Subcutaneous abdominal adipose tissue (tissue), 5 donors: ENCODE results near the gene IL1RAPL2.

Experiments
- H3K27ac ChIP-seq: one replicate; pipeline ENCODE4 v1.7.0; 2013; ENCODE audit warnings: low read depth, mild to moderate bottlenecking, inconsistent platforms, low read length, moderate library complexity
- H3K27me3 ChIP-seq, 5 donors: one replicate each; pipeline ENCODE4 v1.7.0; 2013; ENCODE audit warnings: low read length in 5 of 5, inconsistent platforms in 1 of 5; ENCODE audit not compliant: control insufficient read depth in 5 of 5, insufficient read depth in 4 of 5
- H3K36me3 ChIP-seq, 5 donors: one replicate each; pipeline ENCODE4 v1.7.0; 2013; ENCODE audit warnings: low read length in 5 of 5; ENCODE audit not compliant: control insufficient read depth in 5 of 5, insufficient read depth in 5 of 5
- H3K4me1 ChIP-seq, 5 donors: one replicate each; pipeline ENCODE4 v1.7.0; 2013; ENCODE audit warnings: low read length in 5 of 5, mild to moderate bottlenecking in 3 of 5, moderate library complexity in 1 of 5; ENCODE audit not compliant: control insufficient read depth in 5 of 5, insufficient read depth in 5 of 5
- H3K4me3 ChIP-seq, 5 donors: one replicate each; pipeline ENCODE4 v1.7.0; 2013; ENCODE audit warnings: low read length in 5 of 5, low read depth in 1 of 5
- H3K9ac ChIP-seq, 5 donors: one replicate each; pipeline ENCODE4 v1.7.0; 2013; ENCODE audit warnings: low read length in 5 of 5, mild to moderate bottlenecking in 4 of 5, moderate library complexity in 3 of 5
- H3K9me3 ChIP-seq, 5 donors: one replicate each; pipeline ENCODE4 v1.7.0; 2013; ENCODE audit warnings: low read length in 5 of 5; ENCODE audit not compliant: control insufficient read depth in 5 of 5
- donor health status: healthy.
- donor health status: healthy.
- donor health status: healthy.
- donor health status: healthy.
- donor health status: healthy.

Gene IL1RAPL2

GRCh38 chrX:104568304-104568915 is 2.4 kb downstream of the IL1RAPL2 start:
- H3K27me3 ChIP-seq = peaks cover 35 to 58% (median 45%) of the 10 kb centered on the region in 5 donors
- H3K27ac ChIP-seq = no peak overlapping the region
- H3K9ac ChIP-seq = no peak overlapping the region
- no peaks in the 10 kb centered on the region for H3K36me3 ChIP-seq
- no peaks in the 10 kb centered on the region for H3K9me3 ChIP-seq
- H3K4me1 ChIP-seq = peaks cover 0 to 7% (median 3%) of the 10 kb centered on the region in 5 donors
- H3K4me3 ChIP-seq = no peak overlapping the region

GRCh38 chrX:104618106-104618895 is 52.3 kb downstream of the IL1RAPL2 start:
- Histone ChIP-seq H3K4me1 (no peaks in the 10 kb centered on the region), H3K27me3 (peaks cover 0 to 12% (median 9%) of the 10 kb centered on the region in 5 donors), H3K27ac (no peak overlapping the region), H3K9ac (no peak overlapping the region), H3K4me3 (no peak overlapping the region), H3K36me3 (no peaks in the 10 kb centered on the region), H3K9me3 (no peaks in the 10 kb centered on the region)

GRCh38 chrX:104621781-104622180 is 55.8 kb downstream of the IL1RAPL2 start:
- no peaks in the 10 kb centered on the region for H3K36me3 ChIP-seq
- peaks cover 0 to 12% (median 9%) of the 10 kb centered on the region in 5 donors for H3K27me3 ChIP-seq
- no peak overlapping the region for H3K9ac ChIP-seq
- H3K4me3 ChIP-seq = no peak overlapping the region
- H3K27ac ChIP-seq = no peak overlapping the region
- no peaks in the 10 kb centered on the region for H3K4me1 ChIP-seq
- no peaks in the 10 kb centered on the region for H3K9me3 ChIP-seq

GRCh38 chrX:104641176-104641575 is 75.2 kb downstream of the IL1RAPL2 start:
- no peaks in the 10 kb centered on the region for H3K4me1 ChIP-seq
- no peak overlapping the region for H3K9ac ChIP-seq
- H3K27ac ChIP-seq = no peak overlapping the region
- H3K27me3 ChIP-seq = peaks cover 0 to 6% (median 3%) of the 10 kb centered on the region in 5 donors
- peaks cover 0 to 18% (median 10%) of the 10 kb centered on the region in 5 donors for H3K9me3 ChIP-seq
- no peak overlapping the region for H3K4me3 ChIP-seq
- no peaks in the 10 kb centered on the region for H3K36me3 ChIP-seq

GRCh38 chrX:104647084-104647483 is 81.1 kb downstream of the IL1RAPL2 start:
- Histone ChIP-seq H3K4me1 (no peaks in the 10 kb centered on the region), H3K4me3 (no peak overlapping the region), H3K27me3 (peaks cover 0 to 5% (median 3%) of the 10 kb centered on the region in 5 donors), H3K9ac (no peak overlapping the region), H3K27ac (no peak overlapping the region), H3K9me3 (peaks cover 0 to 6% (median 0%) of the 10 kb centered on the region in 5 donors), H3K36me3 (no peaks in the 10 kb centered on the region)

- Histone ChIP-seq H3K4me3 (no peak overlapping the region), H3K27me3 (peaks cover 0 to 6% (median 0%) of the 10 kb centered on the region in 5 donors), H3K4me1 (no peaks in the 10 kb centered on the region), H3K36me3 (no peaks in the 10 kb centered on the region), H3K9me3 (no peaks in the 10 kb centered on the region), H3K9ac (no peak overlapping the region), H3K27ac (no peak overlapping the region)
These were observed 93.2 kb downstream of the IL1RAPL2 start for GRCh38 chrX:104659005-104659744.

- no peak overlapping the region for H3K27ac ChIP-seq
- H3K4me1 ChIP-seq = no peaks in the 10 kb centered on the region
- peaks cover 0 to 7% (median 0%) of the 10 kb centered on the region in 5 donors for H3K27me3 ChIP-seq
- no peaks in the 10 kb centered on the region for H3K36me3 ChIP-seq
- no peak overlapping the region for H3K9ac ChIP-seq
- no peak overlapping the region for H3K4me3 ChIP-seq
- H3K9me3 ChIP-seq = no peaks in the 10 kb centered on the region
These were observed 94.1 kb downstream of the IL1RAPL2 start for GRCh38 chrX:104660092-104660491.

- no peaks in the 10 kb centered on the region for H3K9me3 ChIP-seq
- H3K9ac ChIP-seq = no peak overlapping the region
- H3K4me3 ChIP-seq = no peak overlapping the region
- no peaks in the 10 kb centered on the region for H3K36me3 ChIP-seq
- peaks cover 0 to 9% (median 7%) of the 10 kb centered on the region in 5 donors for H3K27me3 ChIP-seq
- no peaks in the 10 kb centered on the region for H3K4me1 ChIP-seq
- H3K27ac ChIP-seq = no peak overlapping the region
These were observed 96.7 kb downstream of the IL1RAPL2 start for GRCh38 chrX:104662694-104663093.

GRCh38 chrX:104665691-104666090 is 99.7 kb downstream of the IL1RAPL2 start:
- H3K9ac ChIP-seq = no peak overlapping the region
- H3K27ac ChIP-seq = no peak overlapping the region
- H3K27me3 ChIP-seq = peaks cover 0 to 11% (median 9%) of the 10 kb centered on the region in 5 donors

GRCh38 chrX:104668550-104668949 is 102.6 kb downstream of the IL1RAPL2 start:
- Histone ChIP-seq H3K36me3 (no peaks in the 10 kb centered on the region), H3K27me3 (peaks cover 3 to 14% (median 5%) of the 10 kb centered on the region in 5 donors), H3K9ac (no peak overlapping the region), H3K27ac (no peak overlapping the region), H3K4me1 (no peaks in the 10 kb centered on the region), H3K4me3 (no peak overlapping the region), H3K9me3 (no peaks in the 10 kb centered on the region)

More at GRCh38 chrX:104665691-104666090, 99.7 kb downstream of the IL1RAPL2 start:
- Histone ChIP-seq H3K4me3 (no peak overlapping the region), H3K36me3 (no peaks in the 10 kb centered on the region), H3K9me3 (no peaks in the 10 kb centered on the region), H3K4me1 (no peaks in the 10 kb centered on the region)
